Mucosa of descending colon (tissue), 3 donors: ENCODE data around the gene ROBO2. TPM values are rescaled to one million over a fixed set of nuclear protein-coding genes. Genes with fewer than 3 reads are reported as not detected.

Experiments used
- ATAC-seq: fragments of 200-7000 bp; cut with Tn5 transposase; one replicate; pipeline ENCODE4 v1.9.1; 2020; ENCODE audit warnings: mild to moderate bottlenecking, moderate library complexity
- DNase-seq, 3 donors: peaks; one replicate each; pipeline ENCODE4 v3.0.0-alpha.2; 2020
- H3K36me3 ChIP-seq: fragments of 200-600 bp; one replicate; pipeline ENCODE4 v1.8.0; 2021; ENCODE audit warnings: low read depth, mild to moderate bottlenecking
- H3K4me1 ChIP-seq: fragments of 200-600 bp; one replicate; pipeline ENCODE4 v1.8.0; 2021; ENCODE audit warnings: low read depth, mild to moderate bottlenecking
- H3K4me3 ChIP-seq: fragments of 200-600 bp; one replicate; pipeline ENCODE4 v1.8.0; 2021; ENCODE audit warnings: mild to moderate bottlenecking
- H3K9me3 ChIP-seq: fragments of 200-600 bp; one replicate; pipeline ENCODE4 v1.8.0; 2021; ENCODE audit warnings: mild to moderate bottlenecking
- intact Hi-C, 2 donors: fragments of 100-400 bp; cut with DNase I in 1 of 2; cut with micrococcal nuclease in 1 of 2; formaldehyde crosslinking; loops; one replicate each; pipeline versions ENCODE4 v1.11.0 to v1.11.1; 2022; cut with DNase I, micrococcal nuclease
- total RNA-seq, 3 donors: library from RNA; stranded (reverse); fragmentation: NEBNext Ultra II Directional in 2 of 3; extraction: Animal tissue kit (Norgen Biotek cat#: 25700) in 2 of 3; gene quantifications; one replicate each; pipeline versions ENCODE4 v1.2.1 to v1.2.4, GENCODE V29; 2021 to 2023
- TF ChIP-seq, protein P1 (sequence below): fragments of 200-600 bp; IDR thresholded peaks from one replicate; pipeline ENCODE4 v1.8.0; 2022; ENCODE audit warnings: antibody characterized with exemption, mild to moderate bottlenecking
- donor health status: DM: no; HTN: no; CAD: no; lungs with moderate emphysema.
- donor health status: DM: no; HTN: no; CAD: no.
- donor health status: DM: no; HTN: yes; CAD: no.

The ROBO2 gene
- total RNA-seq, 3 donors from 2014 or later: 1.3 to 2.1 (median 1.4) TPM

DNA sequence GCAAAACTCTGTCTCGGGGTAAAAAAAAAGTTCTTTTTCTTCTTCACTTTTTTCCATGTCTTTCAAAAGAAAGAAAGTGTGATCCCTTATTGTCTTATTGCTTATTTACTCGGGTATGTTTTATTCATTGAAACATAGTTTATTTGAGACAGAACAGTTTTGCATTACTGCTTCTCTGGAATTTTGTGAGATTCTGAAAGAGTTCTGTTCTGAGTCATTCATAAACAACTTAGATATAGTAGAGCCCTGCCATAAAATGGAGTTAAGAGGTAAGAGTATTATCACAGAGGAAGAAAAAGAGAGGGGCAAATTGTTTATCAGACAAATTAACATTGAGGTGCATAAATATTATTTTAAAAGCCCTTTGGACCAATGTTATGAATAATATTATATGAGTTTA, 522.2 kb downstream of the ROBO2 start:
- TF ChIP-seq, protein P1, sequence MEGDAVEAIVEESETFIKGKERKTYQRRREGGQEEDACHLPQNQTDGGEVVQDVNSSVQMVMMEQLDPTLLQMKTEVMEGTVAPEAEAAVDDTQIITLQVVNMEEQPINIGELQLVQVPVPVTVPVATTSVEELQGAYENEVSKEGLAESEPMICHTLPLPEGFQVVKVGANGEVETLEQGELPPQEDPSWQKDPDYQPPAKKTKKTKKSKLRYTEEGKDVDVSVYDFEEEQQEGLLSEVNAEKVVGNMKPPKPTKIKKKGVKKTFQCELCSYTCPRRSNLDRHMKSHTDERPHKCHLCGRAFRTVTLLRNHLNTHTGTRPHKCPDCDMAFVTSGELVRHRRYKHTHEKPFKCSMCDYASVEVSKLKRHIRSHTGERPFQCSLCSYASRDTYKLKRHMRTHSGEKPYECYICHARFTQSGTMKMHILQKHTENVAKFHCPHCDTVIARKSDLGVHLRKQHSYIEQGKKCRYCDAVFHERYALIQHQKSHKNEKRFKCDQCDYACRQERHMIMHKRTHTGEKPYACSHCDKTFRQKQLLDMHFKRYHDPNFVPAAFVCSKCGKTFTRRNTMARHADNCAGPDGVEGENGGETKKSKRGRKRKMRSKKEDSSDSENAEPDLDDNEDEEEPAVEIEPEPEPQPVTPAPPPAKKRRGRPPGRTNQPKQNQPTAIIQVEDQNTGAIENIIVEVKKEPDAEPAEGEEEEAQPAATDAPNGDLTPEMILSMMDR: no peak
- Histone ChIP-seq H3K9me3 (no peaks in the 10 kb centered on the region), H3K36me3 (no peaks in the 10 kb centered on the region), H3K4me3 (no peak overlapping the region), H3K4me1 (no peaks in the 10 kb centered on the region)
- DNase-seq (no peak), ATAC-seq (no peak)
- intact Hi-C loops: no loop called here

DNA sequence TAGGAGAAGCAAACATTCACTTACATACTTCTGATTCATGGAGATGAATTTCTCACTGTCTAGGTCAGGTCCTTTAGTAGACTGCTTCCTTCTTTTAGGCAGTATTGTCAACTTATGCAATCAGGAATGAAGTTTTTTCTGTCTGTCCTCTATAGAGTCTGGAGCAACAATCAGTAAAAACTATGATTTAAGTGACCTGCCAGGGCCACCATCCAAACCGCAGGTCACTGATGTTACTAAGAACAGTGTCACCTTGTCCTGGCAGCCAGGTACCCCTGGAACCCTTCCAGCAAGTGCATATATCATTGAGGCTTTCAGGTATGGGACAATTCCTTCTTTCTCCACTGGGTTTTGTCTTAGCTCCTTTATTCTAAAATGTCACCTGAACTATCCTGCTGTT, 523.1 kb downstream of the ROBO2 start:
- no peaks in the 10 kb centered on the region for H3K4me1 ChIP-seq
- TF ChIP-seq, protein P1: no peak
- no peak overlapping the region for H3K4me3 ChIP-seq
- no peak for ATAC-seq
- no peaks in the 10 kb centered on the region for H3K9me3 ChIP-seq
- no peaks in the 10 kb centered on the region for H3K36me3 ChIP-seq
- intact Hi-C loops: no loop called here
- no peak for DNase-seq

- Histone ChIP-seq H3K9me3 (no peaks in the 10 kb centered on the region), H3K4me3 (no peak overlapping the region), H3K4me1 (no peaks in the 10 kb centered on the region), H3K36me3 (no peaks in the 10 kb centered on the region)
- intact Hi-C loops: no loop called here
- no peak for DNase-seq
- no peak for ATAC-seq
- TF ChIP-seq, protein P1: no peak
Measured at GRCh38 chr3:77566055-77566454, 526.2 kb downstream of the ROBO2 start.

GRCh38 chr3:77571971-77572715, 532.2 kb downstream of the ROBO2 start:
- intact Hi-C loops: no loop called here
- no peak for ATAC-seq

DNA sequence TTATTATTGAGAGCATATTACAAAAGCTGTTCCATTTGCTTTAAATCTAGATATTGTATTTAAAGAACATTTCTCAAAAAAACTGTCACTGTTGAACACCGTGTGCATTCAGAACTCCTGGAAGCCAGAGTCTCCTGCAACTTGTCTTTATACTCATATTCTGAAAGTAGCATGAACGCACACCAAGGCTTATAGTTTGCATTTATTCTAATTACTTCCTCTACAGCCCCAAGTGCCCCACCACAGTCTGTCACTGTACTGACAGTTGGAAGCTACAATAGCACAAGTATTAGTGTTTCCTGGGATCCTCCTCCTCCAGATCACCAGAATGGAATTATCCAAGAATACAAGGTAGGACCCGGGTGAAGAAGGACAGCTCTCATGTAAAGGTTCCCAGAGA, 537.4 kb downstream of the ROBO2 start:
- ATAC-seq: no peak
- no peak for DNase-seq
- H3K4me3 ChIP-seq: no peak overlapping the region
- H3K4me1 ChIP-seq: no peaks in the 10 kb centered on the region
- TF ChIP-seq, protein P1: no peak
- H3K9me3 ChIP-seq: no peaks in the 10 kb centered on the region
- intact Hi-C loops: no loop called here
- H3K36me3 ChIP-seq: no peaks in the 10 kb centered on the region

More at GRCh38 chr3:77571971-77572715, 532.2 kb downstream of the ROBO2 start:
- Histone ChIP-seq H3K36me3 (no peaks in the 10 kb centered on the region), H3K4me1 (no peaks in the 10 kb centered on the region), H3K4me3 (no peak overlapping the region), H3K9me3 (no peaks in the 10 kb centered on the region)
- DNase-seq: no peak
- TF ChIP-seq, protein P1: no peak
